Measurements from ENCODE around the gene EPN1. TPM values are rescaled to one million over a fixed set of nuclear protein-coding genes. Genes with fewer than 3 reads are reported as not detected.

Gene EPN1
- total RNA-seq, 1 donor from 2014 or later, result 117 TPM

DNA sequence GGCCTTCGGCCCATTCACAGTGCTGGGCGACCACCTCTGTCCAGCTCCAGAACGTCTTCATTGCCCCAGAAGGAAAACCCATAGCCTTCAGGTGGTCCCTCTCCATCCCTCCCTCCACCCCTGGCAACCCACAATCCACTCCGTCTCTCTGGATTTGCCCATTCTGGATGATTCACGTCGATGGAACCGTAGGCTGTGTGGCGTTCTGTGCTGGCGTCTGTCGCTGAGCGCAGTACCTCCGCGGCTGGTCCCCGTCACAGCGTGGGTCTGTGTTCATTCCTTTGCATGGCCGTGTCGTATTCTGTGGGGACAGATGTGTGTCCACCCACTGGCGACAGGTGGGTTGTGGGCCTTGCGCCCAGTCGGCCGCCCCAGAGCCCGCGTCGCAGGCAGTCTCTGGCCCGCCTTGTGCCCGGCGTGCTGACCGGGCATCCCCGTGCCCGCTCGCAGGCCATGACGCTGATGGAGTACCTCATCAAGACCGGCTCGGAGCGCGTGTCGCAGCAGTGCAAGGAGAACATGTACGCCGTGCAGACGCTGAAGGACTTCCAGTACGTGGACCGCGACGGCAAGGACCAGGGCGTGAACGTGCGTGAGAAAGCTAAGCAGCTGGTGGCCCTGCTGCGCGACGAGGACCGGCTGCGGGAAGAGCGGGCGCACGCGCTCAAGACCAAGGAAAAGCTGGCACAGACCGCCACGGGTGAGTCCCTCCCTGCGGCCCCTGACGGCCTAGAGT is 10.1 kb downstream of the EPN1 start:
- H3K27ac ChIP-seq, result no peak overlapping the region
- H3K36me3 ChIP-seq, result peaks cover 85% of the 10 kb centered on the region
- no peaks in the 10 kb centered on the region for H3K27me3 ChIP-seq
- no peaks in the 10 kb centered on the region for H3K9me3 ChIP-seq
- intact Hi-C loops (cut with DNase I), result no loop called here
- TF ChIP-seq, protein P1, sequence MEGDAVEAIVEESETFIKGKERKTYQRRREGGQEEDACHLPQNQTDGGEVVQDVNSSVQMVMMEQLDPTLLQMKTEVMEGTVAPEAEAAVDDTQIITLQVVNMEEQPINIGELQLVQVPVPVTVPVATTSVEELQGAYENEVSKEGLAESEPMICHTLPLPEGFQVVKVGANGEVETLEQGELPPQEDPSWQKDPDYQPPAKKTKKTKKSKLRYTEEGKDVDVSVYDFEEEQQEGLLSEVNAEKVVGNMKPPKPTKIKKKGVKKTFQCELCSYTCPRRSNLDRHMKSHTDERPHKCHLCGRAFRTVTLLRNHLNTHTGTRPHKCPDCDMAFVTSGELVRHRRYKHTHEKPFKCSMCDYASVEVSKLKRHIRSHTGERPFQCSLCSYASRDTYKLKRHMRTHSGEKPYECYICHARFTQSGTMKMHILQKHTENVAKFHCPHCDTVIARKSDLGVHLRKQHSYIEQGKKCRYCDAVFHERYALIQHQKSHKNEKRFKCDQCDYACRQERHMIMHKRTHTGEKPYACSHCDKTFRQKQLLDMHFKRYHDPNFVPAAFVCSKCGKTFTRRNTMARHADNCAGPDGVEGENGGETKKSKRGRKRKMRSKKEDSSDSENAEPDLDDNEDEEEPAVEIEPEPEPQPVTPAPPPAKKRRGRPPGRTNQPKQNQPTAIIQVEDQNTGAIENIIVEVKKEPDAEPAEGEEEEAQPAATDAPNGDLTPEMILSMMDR (IDR thresholded peaks at IDR 0.05), result no peak
- peaks cover 7% of the 10 kb centered on the region for H3K4me1 ChIP-seq
- ATAC-seq (no peak), DNase-seq (no peak)
- no peak overlapping the region for H3K4me3 ChIP-seq

DNA sequence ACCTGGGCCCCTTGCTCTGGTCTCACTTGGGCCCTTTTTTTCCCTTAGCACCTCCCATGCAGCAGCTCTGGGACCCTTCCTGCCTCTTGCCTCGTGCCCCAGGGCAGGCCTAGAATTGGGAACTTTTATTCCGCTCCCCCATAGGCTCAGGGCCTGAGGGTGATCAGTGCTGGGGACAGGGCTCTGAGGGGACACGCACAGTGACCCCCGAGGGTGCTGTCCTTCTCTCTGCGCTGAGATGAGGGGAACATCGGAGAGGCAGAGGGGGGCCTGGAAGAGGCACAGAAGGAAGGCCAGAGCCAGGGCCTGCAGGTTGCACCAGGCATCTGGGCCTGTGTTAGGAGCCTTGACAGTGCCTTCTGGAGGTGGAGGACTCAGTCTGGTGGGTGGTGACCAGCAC is 10.8 kb downstream of the EPN1 start:
- no peak for ATAC-seq
- H3K4me1 ChIP-seq, result peaks cover 7% of the 10 kb centered on the region

DNA sequence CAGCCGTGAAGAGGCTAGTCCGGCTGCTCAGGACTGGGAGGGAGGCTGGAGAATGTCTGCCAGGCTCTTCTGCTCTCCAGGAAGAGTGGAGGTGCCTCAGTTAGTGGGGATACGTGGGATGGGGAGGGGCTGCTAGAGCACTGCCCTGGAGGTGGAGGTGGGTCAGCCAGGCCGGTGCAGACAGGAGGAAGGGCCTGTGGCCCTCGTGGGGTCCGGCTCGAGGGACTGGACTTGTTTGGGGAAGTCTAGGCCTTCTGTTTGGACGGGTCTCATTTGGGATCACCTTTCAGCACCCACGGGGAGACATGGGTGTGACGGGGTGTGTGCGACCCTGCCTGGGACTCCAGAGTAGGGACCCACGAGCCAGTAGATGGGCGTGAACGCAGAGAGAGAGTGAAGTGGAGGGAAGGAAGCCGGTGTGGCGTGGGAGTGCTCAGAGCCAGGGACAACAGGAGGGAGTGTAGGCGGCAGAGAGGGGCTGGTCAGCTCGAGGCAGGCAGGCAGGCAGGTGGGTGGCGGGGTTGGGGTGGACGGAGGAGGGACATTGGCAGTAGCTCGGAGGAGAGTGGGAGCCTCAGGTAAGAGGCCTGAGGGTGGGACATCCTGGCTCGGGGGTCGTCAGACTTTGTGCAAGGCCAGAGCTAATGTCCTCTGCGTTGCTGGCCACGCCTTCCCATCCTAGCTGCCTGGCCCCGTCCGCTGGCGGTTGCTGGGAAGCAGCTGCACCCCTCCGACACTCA is 11.5 kb downstream of the EPN1 start:
- no peaks in the 10 kb centered on the region for H3K27me3 ChIP-seq
- no peaks in the 10 kb centered on the region for H3K9me3 ChIP-seq
- TF ChIP-seq, protein P1 (IDR thresholded peaks at IDR 0.05), result no peak
- DNase-seq (no peak), ATAC-seq (no peak)
- peaks cover 83% of the 10 kb centered on the region for H3K36me3 ChIP-seq
- intact Hi-C loops (cut with DNase I), result no loop called here
- H3K4me3 ChIP-seq, result no peak overlapping the region
- H3K4me1 ChIP-seq, result peaks cover 7% of the 10 kb centered on the region
- H3K27ac ChIP-seq, result no peak overlapping the region

More for the DNA sequence above, 10.8 kb downstream of the EPN1 start:
- H3K4me3 ChIP-seq, result no peak overlapping the region
- no peaks in the 10 kb centered on the region for H3K27me3 ChIP-seq
- TF ChIP-seq, protein P1 (IDR thresholded peaks at IDR 0.05), result no peak
- H3K9me3 ChIP-seq, result no peaks in the 10 kb centered on the region
- DNase-seq, result no peak
- no peak overlapping the region for H3K27ac ChIP-seq
- intact Hi-C loops (cut with DNase I), result no loop called here
- peaks cover 85% of the 10 kb centered on the region for H3K36me3 ChIP-seq

DNA sequence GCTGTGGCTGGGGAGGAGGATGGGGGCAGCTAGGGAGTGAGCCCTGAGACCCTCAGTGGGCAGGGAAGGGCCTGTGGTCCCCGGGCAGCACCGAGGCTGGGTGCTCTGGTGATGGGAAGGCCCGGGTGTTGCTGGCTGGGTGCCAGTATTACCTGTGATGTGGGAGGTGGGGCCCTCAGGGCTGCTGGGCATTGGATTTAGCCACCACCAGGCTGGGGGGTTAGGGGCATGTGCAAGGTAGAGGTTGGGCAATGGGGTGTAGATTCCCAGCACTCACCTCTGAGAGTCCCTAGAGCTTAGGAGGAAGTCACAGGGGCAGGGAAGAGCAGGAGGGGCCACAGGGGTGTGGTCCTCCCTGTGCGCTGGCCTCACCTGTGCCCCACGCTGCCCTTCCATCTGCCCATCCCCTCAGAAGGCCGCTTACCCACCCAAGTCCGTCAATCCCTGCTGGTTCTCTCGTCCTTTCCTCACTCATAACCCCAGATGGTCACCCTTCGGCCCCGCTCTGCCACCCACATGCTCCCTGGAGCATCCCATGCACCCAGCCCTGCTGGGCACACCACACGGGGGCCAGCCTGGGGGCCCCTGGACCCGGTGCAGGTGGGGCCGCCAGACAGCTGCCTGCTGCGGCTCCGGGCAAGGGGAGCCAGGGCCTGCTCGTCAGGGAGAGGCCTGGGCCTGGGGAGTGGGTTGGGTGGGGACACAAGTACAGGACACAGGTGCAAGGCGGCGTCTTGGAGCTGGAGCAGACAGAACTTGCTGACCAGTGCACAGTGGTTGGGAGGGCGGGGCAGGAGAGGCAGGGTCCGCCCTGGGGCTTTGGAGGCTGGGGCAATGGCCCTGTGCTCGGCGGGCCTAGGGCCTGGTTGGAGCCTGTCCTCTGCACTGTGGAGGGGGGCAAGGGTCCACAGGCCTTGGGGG is 12.5 kb downstream of the EPN1 start:
- intact Hi-C loops (cut with DNase I), result no loop called here
- TF ChIP-seq, protein P1 (IDR thresholded peaks at IDR 0.05), result no peak
- peaks cover 82% of the 10 kb centered on the region for H3K36me3 ChIP-seq
- no peak overlapping the region for H3K27ac ChIP-seq
- DNase-seq (peak; percentile 57), ATAC-seq (no peak)
- H3K4me1 ChIP-seq, result peaks cover 7% of the 10 kb centered on the region
- H3K4me3 ChIP-seq, result no peak overlapping the region
- no peaks in the 10 kb centered on the region for H3K27me3 ChIP-seq
- no peaks in the 10 kb centered on the region for H3K9me3 ChIP-seq

DNA sequence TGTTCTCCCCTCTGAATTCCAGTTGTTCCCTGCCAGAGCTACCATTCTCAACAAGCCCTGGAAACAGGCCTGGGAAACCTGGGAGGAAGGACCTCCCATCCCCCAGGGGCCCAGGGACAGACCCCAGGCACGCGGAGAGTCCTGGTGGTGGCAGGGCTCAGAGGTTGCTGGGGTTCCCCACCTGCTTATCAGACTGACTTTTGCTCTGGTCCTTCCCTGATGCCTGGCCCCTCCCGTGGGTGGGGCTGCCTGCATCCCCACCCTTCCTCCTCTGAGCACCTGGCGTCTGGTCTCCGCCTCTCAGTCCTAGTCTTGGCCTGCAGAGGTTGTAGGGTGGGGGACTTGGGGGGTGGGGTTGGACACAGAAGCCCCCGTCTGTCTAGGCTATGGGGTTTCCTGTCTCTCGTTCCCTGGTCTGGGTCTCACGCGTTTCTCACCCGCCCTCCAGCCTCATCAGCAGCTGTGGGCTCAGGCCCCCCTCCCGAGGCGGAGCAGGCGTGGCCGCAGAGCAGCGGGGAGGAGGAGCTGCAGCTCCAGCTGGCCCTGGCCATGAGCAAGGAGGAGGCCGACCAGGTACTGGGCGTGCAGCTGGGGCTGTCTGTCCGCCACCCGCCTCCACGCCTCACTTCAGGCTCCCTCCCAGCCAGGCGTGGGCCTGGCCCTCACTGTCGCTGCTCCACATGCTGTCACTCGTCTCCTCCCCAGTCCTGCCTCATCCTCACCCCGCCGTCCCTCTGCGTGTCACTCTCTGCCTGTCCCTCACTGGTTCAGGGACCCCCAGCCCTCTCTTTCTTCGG is 13.6 kb downstream of the EPN1 start:
- intact Hi-C loops (cut with DNase I), result no loop called here
- no peak overlapping the region for H3K27ac ChIP-seq
- peaks cover 82% of the 10 kb centered on the region for H3K36me3 ChIP-seq
- peaks cover 7% of the 10 kb centered on the region for H3K4me1 ChIP-seq
- TF ChIP-seq, protein P1 (IDR thresholded peaks at IDR 0.05), result no peak
- H3K4me3 ChIP-seq, result no peak overlapping the region
- H3K27me3 ChIP-seq, result no peaks in the 10 kb centered on the region
- ATAC-seq (no peak), DNase-seq (peak; percentile 63)
- H3K9me3 ChIP-seq, result no peaks in the 10 kb centered on the region

Data from upper lobe of right lung (tissue), 1 donor.